ENCODE data around the gene NR1H2.
"Not testable (repeated sequence)": the region's sequence is repeated elsewhere in the genome, so short reads cannot be mapped to it uniquely, and the experiment has no call there.

NR1H2 gene

DNA sequence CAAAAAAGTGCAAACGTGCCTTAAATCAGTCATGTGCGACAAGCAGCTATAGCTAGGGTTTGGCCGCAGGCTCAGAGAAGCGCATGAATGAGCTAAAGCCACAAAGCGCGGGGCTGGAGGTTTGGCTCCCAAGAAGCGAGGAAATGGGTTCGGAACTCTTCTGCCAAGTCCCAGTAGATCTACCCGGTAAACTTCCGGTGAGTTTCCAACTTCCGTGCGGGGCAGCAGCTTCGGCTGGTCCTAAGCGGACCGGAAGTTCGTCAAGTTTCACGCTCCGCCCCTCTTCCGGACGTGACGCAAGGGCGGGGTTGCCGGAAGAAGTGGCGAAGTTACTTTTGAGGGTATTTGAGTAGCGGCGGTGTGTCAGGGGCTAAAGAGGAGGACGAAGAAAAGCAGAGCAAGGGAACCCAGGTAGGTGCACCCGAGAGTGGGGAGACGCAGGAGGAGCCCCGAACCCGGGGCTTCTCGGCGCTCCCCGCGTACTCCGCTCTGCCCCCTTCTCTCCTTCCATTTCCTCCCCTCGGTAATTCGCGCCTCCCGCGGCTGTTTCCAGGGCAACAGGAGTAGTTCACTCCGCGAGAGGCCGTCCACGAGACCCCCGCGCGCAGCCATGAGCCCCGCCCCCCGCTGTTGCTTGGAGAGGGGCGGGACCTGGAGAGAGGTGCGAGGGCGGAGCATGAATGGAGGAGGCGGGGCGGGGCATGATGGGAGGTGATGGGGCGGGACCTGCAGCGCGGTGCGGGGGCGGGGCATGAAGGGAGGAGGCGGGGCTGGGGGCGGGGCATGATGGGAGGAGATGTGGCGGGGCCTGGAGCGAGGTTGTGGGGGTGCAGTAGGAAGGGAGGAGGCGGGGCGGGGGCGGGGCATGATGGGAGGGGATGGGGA is at the start of gene NR1H2:
Gene NR1H2 (plus strand): TSS at position 292 of the 885 bp plus-strand sequence. CDS start 1,149 bp downstream, outside the sequence.
- peak; percentile 98 for DNase-seq (ENCODE audit: low read depth)

GRCh38 chr19:50327013-50327412 is 49.2 kb upstream of the NR1H2 start:
- no peak for DNase-seq (ENCODE audit: low read depth)

DNA sequence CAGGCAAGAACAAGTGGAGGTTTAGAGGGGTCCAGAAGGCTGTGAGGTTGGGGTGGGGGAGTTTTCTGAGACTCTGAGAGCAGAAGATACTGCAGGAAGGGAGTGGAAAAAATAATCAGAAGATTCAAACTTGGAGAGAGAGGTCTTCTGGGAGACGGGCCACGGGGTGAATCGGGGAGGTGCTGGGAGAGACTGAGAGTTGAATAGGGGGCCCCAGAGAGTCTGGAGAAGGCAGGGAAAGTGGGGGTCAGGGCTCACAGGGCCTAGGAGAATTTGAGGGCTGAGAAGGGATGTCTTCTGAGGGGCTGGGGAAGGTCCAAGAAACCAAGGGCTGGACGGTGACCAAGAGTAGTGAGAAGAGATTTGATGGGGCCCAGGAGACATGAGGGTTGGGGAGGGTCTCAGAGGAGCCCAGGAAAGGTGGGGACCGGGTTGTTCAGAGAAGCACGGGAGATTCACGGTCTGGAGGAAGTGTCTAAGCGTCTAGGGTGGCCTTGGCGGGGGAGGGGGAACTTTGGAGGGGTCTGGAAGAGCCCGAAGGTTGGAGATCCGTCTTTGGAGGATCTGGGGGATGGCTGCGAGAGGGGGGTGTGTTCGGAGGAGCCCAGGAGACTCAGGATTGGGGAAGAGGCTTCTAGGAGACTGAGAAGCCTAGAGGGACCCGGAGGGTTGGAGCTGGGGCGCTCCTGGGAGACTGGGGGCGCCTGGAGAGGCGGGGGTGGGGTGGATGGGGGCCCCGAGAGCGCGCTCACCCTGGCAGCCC is 48.6 kb upstream of the NR1H2 start:
- no peak for DNase-seq (ENCODE audit: low read depth)

GRCh38 chr19:50328224-50328872 is 47.9 kb upstream of the NR1H2 start:
- no peak for DNase-seq (ENCODE audit: low read depth)

- no peak for DNase-seq (ENCODE audit: low read depth)
Measured at GRCh38 chr19:50328873-50329145, 47.4 kb upstream of the NR1H2 start.

- peak; percentile 83 for DNase-seq (ENCODE audit: low read depth)
Measured at GRCh38 chr19:50329146-50329925, 46.9 kb upstream of the NR1H2 start, which contains the start of gene KCNC3. Gene KCNC3 (minus strand): TSS chr19:50329377. CDS start chr19:50329082, 295 bp downstream.

DNA sequence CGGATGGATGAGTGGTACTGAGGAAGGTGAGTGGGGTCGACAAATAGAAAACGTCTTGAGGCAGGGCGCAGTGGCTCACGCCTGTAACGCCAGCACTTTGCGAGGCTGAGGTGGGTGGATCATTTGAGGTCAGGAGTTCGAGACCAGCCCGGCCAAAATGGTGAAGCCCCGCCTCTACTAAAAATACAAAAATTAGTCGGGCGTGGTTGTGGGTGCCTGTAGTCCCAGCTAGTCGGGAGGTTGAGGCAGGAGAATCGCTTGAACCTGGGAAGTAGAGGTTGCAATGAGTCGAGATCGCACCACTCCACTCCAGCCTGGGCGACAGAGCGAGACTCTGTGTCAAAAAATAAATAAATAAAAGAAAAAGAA is 46.3 kb upstream of the NR1H2 start:
- DNase-seq (ENCODE audit: low read depth): not testable (repeated sequence)

DNA sequence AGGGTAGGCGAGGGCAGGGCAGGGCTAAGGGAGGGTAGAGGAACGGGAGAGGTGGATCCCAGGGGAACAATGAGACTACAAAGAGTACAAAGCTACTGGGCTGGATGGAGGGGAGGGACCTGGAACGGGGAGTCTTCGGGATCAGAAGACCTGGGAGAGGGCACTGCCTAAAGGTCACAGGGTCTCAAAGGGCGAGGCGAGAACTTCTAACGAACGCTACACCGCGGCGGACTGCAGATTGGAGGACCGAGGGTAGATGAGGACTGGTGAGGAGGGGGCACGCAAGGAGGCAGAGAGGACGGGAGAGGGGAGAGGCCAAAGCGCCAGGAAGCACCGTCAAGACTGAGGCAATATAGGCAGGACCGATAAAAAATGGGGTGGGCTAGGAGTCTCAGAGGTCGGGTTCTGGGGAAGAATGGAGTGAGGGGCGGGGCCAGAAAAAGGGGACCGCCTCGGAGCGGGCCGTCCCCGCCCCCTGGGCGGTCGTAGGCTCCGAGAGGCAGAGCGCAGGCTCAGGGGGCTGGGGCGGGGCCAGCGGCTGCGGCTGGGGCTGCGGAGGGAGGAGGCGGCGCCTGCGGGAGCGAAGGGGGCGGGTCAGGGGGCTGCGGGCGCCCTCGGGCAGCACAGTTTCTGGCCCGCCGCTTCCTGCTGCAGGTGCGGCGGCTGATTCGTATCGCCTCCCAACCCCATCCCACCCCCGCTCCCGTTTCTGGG is 45.7 kb upstream of the NR1H2 start:
- DNase-seq (ENCODE audit: low read depth): no peak

DNA sequence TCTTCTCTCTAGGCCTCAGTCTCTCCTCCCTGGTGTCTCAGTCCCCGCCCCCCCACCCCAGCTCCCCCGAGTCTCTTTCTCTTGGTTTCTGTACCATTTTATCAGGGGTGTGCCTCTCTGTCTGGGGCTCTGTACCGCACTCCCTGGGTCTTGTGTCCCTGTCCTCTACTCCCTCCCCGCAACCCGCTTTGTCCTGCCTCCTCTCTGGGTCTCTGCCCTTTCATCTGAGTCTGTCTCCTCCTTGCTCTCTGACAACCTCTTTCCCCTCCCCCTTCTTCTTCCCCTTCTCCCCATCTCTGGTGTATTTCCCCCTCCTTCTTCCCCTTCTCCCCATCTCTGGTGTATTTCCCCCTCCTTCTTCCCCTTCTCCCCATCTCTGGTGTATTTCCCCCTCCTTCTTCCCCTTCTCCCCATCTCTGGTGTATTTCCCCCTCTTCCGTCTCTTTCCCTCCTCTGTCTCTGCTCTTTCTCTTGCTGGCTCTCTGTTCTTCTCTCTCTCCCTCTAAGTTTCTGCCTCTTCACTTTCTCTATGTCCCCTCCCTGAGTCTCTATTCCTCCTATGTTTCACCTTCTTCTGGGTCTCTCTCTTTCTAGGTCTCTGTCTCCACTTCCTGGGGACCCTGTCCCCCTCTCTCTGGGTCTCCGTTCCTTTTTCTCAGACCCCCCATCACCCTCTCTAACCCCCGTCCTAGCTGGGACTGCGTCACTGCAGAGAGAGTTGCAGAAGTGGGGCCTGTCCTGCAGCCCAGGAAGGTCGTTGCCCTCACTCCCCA is 44.9 kb upstream of the NR1H2 start:
- no peak for DNase-seq (ENCODE audit: low read depth)

DNA sequence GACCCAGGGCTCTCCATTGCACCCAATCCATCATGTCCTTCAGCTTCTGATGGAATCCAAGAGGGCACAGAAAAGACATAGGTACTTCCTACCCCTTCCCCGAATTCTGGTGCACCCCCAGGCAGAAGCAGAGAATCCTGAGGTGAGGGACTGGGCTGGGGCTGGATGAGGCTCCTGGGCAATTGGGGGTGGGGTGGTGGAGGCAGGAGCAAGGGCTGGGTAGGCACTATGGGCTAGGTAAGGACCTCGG is 44.3 kb upstream of the NR1H2 start:
- no peak for DNase-seq (ENCODE audit: low read depth)

DNA sequence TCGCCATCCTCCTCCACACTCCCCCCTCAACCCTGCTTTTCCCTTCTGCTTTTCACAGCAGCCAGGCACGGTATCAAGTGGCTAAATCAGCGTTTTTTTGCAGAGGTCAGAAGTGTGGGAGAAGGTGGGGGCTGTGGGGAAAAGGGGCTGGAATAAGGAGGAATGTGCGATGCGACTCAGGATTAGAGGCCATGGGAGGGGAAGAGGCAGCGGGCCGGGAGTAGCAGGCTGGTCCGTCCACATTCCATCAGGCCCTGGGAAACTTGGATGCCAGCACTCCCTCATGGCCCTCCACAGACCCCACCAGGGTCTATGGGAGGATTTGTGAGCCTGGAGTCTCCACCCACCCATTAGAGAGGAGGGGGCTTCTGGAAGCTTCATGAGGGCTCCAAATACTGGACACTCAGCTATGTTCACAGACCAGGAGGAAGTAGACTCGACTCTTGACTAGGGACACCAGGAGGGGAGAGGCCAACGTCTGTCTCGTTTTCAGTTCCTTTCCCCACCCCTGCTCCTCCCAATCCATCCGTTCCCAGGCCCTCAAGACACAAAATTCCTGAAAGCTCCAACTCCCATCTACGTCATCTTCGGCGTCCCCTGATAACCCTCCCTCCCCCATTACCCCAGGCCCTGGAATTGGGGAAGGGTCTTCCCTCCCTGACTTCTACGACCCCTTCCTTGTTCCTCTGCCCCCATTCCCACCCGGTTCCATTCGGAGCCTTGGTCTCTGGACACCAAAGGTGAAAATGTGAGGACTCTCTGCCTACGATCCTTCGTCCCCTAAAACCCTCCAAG is 43.8 kb upstream of the NR1H2 start:
- DNase-seq (ENCODE audit: low read depth): no peak

GRCh38 chr19:50333235-50333736 is 43.0 kb upstream of the NR1H2 start:
- DNase-seq (ENCODE audit: low read depth): peak; percentile 53

DNA sequence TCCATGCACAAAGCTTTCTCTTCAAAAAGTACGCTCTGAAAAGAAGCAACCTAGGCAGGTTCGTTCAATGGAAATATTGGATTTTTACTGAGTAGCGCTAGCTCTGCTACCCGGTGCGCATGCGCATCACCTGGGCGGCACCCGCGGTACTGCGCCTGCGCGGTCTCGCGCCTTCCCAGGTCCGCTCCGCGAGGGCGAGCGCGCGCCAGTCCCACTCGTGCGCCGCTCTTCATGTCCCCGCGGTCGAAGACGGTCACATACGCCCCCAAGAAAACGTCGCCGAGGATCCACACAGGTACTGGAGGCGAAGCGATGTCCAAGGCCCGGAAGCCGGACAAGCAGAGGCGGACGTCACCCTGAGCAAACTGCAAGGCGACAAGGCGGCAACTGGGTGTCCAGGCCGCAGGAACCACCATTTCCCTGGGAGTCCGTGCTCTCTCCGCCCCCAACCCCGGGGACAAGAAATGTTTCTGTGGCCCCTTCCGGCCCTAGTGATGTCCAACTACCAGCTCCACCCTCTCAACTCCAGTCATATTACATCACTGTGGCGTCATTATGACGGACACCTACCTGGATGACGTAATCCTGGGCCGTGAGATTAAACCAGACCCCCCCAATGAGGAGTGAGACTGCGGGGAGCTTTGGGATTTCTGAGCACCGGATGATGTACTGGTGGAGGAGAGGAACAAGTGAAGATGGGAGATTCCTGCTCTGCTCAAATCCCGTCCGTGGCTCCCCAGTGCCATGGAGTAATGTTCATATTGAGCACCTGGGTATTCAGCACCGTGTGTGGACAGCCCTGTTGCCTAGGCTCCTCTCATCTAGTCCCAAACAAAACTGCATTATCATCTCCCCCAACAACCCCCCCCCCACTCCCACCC is 42.3 kb upstream of the NR1H2 start:
- DNase-seq (ENCODE audit: low read depth): peak; percentile 19

- no peak for DNase-seq (ENCODE audit: low read depth)
Measured at GRCh38 chr19:50334741-50335421, 41.4 kb upstream of the NR1H2 start.

GRCh38 chr19:50337031-50337430 is 39.2 kb upstream of the NR1H2 start:
- DNase-seq (ENCODE audit: low read depth): not testable (repeated sequence)

DNA sequence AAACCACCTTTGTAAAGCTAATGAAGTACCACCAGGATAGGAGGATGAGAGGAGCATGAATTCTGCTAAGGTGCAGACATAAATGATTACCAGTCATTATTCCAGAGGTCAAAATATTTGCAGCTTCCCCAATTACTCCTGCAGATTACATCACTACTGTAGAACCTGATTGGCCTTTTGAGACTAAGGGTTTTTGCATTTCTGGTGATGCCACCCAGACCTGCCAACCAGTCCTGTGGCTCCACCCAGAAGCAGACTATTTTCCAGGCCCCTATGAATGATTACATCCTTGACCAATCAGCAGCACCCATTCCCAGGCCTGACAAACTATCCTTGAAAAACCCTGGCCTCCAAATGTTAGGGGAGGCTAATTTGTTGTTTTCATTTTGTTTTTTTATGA is 35.9 kb upstream of the NR1H2 start:
- no peak for DNase-seq (ENCODE audit: low read depth)

DNA sequence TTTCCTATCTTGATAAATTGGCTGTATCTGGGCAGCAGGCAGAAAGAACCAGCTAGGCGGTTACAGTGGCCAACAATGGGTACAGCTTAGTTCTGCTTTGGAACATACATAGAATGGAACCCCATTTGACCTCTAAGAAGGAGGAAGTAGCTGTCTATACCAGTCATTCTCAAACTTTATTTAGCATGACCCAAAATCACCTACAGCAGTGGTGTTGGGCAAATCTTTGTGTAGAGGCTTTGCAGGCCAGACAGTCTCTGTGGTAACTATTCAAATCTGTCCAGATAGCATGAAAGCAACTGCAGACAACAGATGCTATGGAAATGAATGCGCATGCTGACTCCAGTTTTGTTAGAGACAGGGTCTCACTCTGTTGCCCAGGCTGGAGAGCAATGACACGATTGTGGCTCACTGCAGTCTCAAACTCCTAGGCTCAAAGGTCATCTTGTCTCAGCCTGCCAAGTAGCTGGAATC is 35.1 kb upstream of the NR1H2 start:
- no peak for DNase-seq (ENCODE audit: low read depth)

DNA sequence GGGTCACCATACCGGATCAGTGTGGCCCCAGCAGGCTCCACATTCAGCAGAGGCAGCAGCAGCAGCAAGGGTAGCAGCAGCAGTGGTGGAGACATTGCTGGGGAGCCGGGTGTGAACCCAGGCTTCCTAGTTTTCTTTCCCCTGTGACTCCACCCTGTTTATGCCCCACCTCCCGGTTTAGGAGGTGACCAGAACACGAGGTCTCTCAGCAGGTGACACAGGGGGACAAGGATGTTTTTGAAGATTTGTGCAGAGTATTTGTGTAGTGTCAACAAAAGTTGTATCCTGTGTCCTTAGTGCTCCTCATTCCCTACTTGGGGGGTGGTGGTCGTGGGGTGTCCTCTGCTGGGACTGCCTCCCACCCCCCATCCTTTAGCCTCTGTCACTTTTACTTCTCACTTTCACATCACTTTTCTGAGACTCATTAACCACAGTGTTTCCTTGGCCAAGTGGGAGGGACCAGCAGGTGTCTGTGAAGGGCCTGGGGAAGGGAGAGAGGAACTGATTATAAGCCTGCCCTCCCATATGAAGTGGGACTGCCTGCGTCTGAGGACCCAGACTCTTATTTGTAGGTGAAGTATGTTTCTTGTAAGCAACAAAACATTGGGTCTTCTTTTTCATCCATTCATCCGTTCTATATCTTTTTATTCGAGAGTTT is 31.5 kb upstream of the NR1H2 start:
- DNase-seq (ENCODE audit: low read depth): no peak
